B cell (primary cell): ENCODE results near the gene AXL. TPM values are rescaled to one million over a fixed set of nuclear protein-coding genes. Genes with fewer than 3 reads are reported as not detected.

ENCODE experiments used
- ATAC-seq: fragments of 200-7000 bp; cut with Tn5 transposase; one replicate; pipeline ENCODE4 v1.10.0; 2021; ENCODE audit warnings: low read depth, mild to moderate bottlenecking, moderate number of reproducible peaks, moderate library complexity
- CTCF ChIA-PET: fragments of 350-600 bp; sonication (Branson Sonifier 250); formaldehyde crosslinking; loops from one replicate; lab custom pipeline; 2021; ENCODE audit warnings: antibody characterized with exemption, inconsistent platforms; lab: Charles Lee
- POLR2A ChIA-PET: fragments of 350-600 bp; sonication (Branson Sonifier 250); formaldehyde crosslinking; loops from one replicate; lab custom pipeline; 2021; ENCODE audit warnings: antibody characterized with exemption; lab: Charles Lee
- DNase-seq: peaks from one replicate; pipeline ENCODE4 v3.0.0; 2013
- H2AFZ ChIP-seq: 2 replicates; pipeline ENCODE4 v1.6.1; 2012; ENCODE audit warnings: mild to moderate bottlenecking, low read depth, low read length; ENCODE audit not compliant: insufficient read depth, poor library complexity, severe bottlenecking
- H3K27ac ChIP-seq, 2 donors: 1 replicate in 1 of 2; 2 replicates in 1 of 2; pipeline ENCODE4 v1.5.1; 2012 to 2013; ENCODE audit warnings: low read length in 2 of 2, mild to moderate bottlenecking in 2 of 2, moderate library complexity in 1 of 2
- H3K27me3 ChIP-seq, 4 experiments: fragments of 200-600 bp in 1 of 4; sonication (generic) in 1 of 4; replicated peaks in 1 of 4; 1 replicate in 2 of 4; 2 replicates in 2 of 4; pipeline versions ENCODE4 v1.6.1 to v1.7.0; 2013 to 2016; ENCODE audit warnings: low read length in 3 of 4, mild to moderate bottlenecking in 2 of 4, mixed read lengths in 1 of 4, moderate library complexity in 1 of 4; ENCODE audit not compliant: insufficient read depth in 4 of 4, control insufficient read depth in 3 of 4; ENCODE audit errors: control extremely low read depth in 1 of 4
- H3K36me3 ChIP-seq, 2 experiments: replicated peaks in 1 of 2; 1 replicate in 1 of 2; 2 replicates in 1 of 2; pipeline versions ENCODE4 v1.6.1 to v1.7.1; 2013; ENCODE audit warnings: low read length in 1 of 2; ENCODE audit not compliant: insufficient read depth in 2 of 2, control insufficient read depth in 1 of 2; ENCODE audit errors: control extremely low read depth in 1 of 2, extremely low read depth in 1 of 2
- H3K4me1 ChIP-seq, 2 donors: fragments of 200-600 bp in 1 of 2; sonication (generic) in 1 of 2; 1 replicate in 1 of 2; 2 replicates in 1 of 2; pipeline versions ENCODE4 v1.5.1 to v1.6.1; 2013 to 2017; ENCODE audit warnings: low read length in 2 of 2; ENCODE audit not compliant: control insufficient read depth in 2 of 2, insufficient read depth in 2 of 2
- H3K4me2 ChIP-seq: replicated peaks from 2 replicates; pipeline ENCODE3; 2012; ENCODE audit warnings: mild to moderate bottlenecking, low read depth, low read length; ENCODE audit not compliant: poor library complexity, severe bottlenecking
- H3K4me3 ChIP-seq, 5 experiments: fragments of 200-600 bp in 1 of 5; sonication (generic) in 1 of 5; 1 replicate in 3 of 5; 2 replicates in 2 of 5; pipeline versions ENCODE4 v1.5.1 to v1.7.0; 2011 to 2016; ENCODE audit warnings: low read length in 4 of 5, mild to moderate bottlenecking in 4 of 5, low read depth in 2 of 5, control low read depth in 1 of 5, moderate library complexity in 1 of 5; ENCODE audit not compliant: insufficient read depth in 1 of 5; ENCODE audit errors: control extremely low read depth in 1 of 5, extremely low read depth in 1 of 5
- H3K79me2 ChIP-seq: fragments of 200-600 bp; sonication (generic); one replicate; pipeline ENCODE4 v1.6.0; 2016; ENCODE audit warnings: low read length; ENCODE audit not compliant: control insufficient read depth, insufficient read depth
- H3K9ac ChIP-seq: fragments of 200-600 bp; sonication (generic); 2 replicates; pipeline ENCODE4 v1.6.1; 2017; ENCODE audit warnings: mild to moderate bottlenecking, low read length, moderate library complexity
- H3K9me3 ChIP-seq, 3 donors: one replicate each; pipeline versions ENCODE4 v1.6.1 to v1.7.1; 2013; ENCODE audit warnings: low read length in 2 of 3; ENCODE audit not compliant: control insufficient read depth in 2 of 3, insufficient read depth in 1 of 3; ENCODE audit errors: control extremely low read depth in 1 of 3
- H4K20me1 ChIP-seq: 2 replicates; pipeline ENCODE4 v1.6.0; 2012; ENCODE audit warnings: mild to moderate bottlenecking, low read length; ENCODE audit not compliant: insufficient read depth, control insufficient read depth, poor library complexity, severe bottlenecking
- H3K27ac Mint-ChIP-seq: one replicate; pipeline ENCODE4 v1.8.0; 2021; ENCODE audit warnings: mixed read lengths
- H3K27me3 Mint-ChIP-seq: one replicate; pipeline ENCODE4 v1.8.0; 2021; ENCODE audit warnings: mixed read lengths
- H3K4me1 Mint-ChIP-seq: one replicate; pipeline ENCODE4 v1.8.0; 2021; ENCODE audit warnings: mixed read lengths
- H3K4me3 Mint-ChIP-seq: one replicate; pipeline ENCODE4 v1.8.0; 2021; ENCODE audit warnings: mixed read lengths
- H3K9me3 Mint-ChIP-seq: one replicate; pipeline ENCODE4 v1.8.0; 2022; ENCODE audit warnings: mixed read lengths; ENCODE audit not compliant: insufficient read depth
- EZH2 ChIP-seq: IDR thresholded peaks from 2 replicates; pipeline ENCODE4 v1.6.1; 2012; ENCODE audit warnings: borderline replicate concordance, low read depth, mild to moderate bottlenecking, moderate library complexity, low read length; ENCODE audit not compliant: insufficient read depth, poor library complexity, severe bottlenecking
- WGBS: methylation state at CpG from one replicate; pipeline ENCODE4 v1.1.5; 2013; ENCODE audit warnings: missing lambda C conversion rate; ENCODE audit not compliant: insufficient coverage; 5-methylcytosine and 5-hydroxymethylcytosine counted together
- intact Hi-C: fragments of 100-400 bp; cut with micrococcal nuclease; formaldehyde crosslinking; loops from one replicate; pipeline ENCODE4 v1.10.0; 2022
- polyA plus RNA-seq: library from polyadenylated mRNA; depleted of rRNA; stranded (reverse); fragments of >200 nt; gene quantifications from 2 replicates; pipeline ENCODE4 v1.2.3, GENCODE V29; 2012
- total RNA-seq, 2 donors: library from RNA; stranded (reverse); fragments of 120-200 nt in 1 of 2; gene quantifications; 1 replicate in 1 of 2; 2 replicates in 1 of 2; pipeline versions ENCODE4 v1.2.3 to v1.2.4, GENCODE V29; 2013 to 2022
- TF ChIP-seq, protein P1 (sequence below): fragments of 200-600 bp; IDR thresholded peaks from one replicate; pipeline ENCODE4 v1.8.0; 2022; ENCODE audit warnings: antibody characterized with exemption, mild to moderate bottlenecking

Gene AXL
- total and polyA plus RNA-seq, 2 donors (not counting 1 experiment from before 2014, with no cell fraction given) = not detected

DNA sequence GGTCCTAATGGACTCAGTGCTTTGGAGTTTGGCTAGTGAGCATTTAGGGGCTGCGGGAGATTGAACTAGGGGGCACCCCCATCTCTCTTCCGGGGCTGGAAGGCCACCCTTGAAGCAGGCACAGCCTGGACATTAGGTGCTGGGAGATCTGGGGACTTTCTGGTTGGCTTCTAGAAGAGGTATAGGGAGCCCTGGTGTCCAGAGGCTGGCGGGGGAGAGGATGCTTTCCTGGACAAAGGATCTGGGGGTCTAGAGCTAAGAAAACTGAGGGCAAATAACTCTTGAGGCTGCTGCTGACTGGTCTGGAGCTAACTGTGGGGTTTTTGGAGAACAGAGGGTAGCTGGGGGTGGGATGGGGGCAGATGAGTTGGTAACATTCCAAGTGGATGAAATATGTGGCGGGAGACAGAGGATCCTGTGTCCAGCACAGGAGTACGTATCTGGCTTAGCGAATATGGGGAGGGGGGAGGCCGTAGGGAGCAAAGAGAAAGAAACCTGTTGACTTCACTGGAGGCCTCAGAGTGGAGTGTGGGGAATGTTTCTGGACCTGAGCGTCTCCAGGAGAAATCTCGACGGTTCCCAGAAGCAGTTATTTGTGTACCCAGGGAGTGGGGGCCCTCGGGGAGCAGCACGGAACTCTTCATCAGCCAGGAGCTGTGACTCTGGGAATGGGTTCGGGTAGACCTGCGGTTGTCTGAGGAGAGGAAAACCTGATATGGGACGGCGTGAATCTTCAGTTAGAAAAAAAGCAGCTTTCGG is 46.6 kb downstream of the AXL start:
- peak overlapping the region; percentile 95 for H3K4me2 ChIP-seq
- TF ChIP-seq, protein P1, sequence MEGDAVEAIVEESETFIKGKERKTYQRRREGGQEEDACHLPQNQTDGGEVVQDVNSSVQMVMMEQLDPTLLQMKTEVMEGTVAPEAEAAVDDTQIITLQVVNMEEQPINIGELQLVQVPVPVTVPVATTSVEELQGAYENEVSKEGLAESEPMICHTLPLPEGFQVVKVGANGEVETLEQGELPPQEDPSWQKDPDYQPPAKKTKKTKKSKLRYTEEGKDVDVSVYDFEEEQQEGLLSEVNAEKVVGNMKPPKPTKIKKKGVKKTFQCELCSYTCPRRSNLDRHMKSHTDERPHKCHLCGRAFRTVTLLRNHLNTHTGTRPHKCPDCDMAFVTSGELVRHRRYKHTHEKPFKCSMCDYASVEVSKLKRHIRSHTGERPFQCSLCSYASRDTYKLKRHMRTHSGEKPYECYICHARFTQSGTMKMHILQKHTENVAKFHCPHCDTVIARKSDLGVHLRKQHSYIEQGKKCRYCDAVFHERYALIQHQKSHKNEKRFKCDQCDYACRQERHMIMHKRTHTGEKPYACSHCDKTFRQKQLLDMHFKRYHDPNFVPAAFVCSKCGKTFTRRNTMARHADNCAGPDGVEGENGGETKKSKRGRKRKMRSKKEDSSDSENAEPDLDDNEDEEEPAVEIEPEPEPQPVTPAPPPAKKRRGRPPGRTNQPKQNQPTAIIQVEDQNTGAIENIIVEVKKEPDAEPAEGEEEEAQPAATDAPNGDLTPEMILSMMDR = no peak
- TF ChIP-seq EZH2 = no peak
- H3K27me3 ChIP-seq = no peaks in the 10 kb centered on the region
- H3K27ac ChIP-seq = peak overlapping the region; percentile 96 to 97
- Mint-ChIP-seq H3K4me3 (peak overlapping the region; percentile 98), H3K9me3 (no peaks in the 10 kb centered on the region), H3K4me1 (peaks cover 36% of the 10 kb centered on the region), H3K27me3 (no peaks in the 10 kb centered on the region), H3K27ac (peak overlapping the region; percentile 100)
- intact Hi-C loops = loop anchor here (10.0 kb wide), 3 partner anchors 309 to 981 kb away; partner anchors contain the start of genes AKT2, CD79A and CEACAM21
- no peak for ATAC-seq
- POLR2A ChIA-PET = interaction anchor here (0.6 to 3.7 kb wide), 5 partner anchors 23 to 313 kb away, joined by 3 to 19 read pairs (median 4); no protein-coding TSS in a partner anchor
- H3K9me3 ChIP-seq = no peaks in the 10 kb centered on the region
- H3K36me3 ChIP-seq = peaks cover 0 to 35% of the 10 kb centered on the region in 2 experiments
- H3K4me3 ChIP-seq = peak overlapping the region; percentile 43 to 95 (median 87)
- CTCF ChIA-PET = interaction anchor here (1.0 to 7.9 kb wide), 6 partner anchors 35 to 304 kb away, joined by 3 to 67 read pairs (median 13); partner anchors contain the start of gene CCDC97
- H2AFZ ChIP-seq = peak overlapping the region; percentile 81
- H3K79me2 ChIP-seq = peaks cover 55% of the 10 kb centered on the region
- 44% methylated on average over 16 of the region's 17 CpGs for WGBS
- H3K9ac ChIP-seq = peak overlapping the region; percentile 94
- no peak for DNase-seq
- peaks cover 36% of the 10 kb centered on the region for H4K20me1 ChIP-seq
- peaks cover 24 to 38% of the 10 kb centered on the region in 2 donors for H3K4me1 ChIP-seq

DNA sequence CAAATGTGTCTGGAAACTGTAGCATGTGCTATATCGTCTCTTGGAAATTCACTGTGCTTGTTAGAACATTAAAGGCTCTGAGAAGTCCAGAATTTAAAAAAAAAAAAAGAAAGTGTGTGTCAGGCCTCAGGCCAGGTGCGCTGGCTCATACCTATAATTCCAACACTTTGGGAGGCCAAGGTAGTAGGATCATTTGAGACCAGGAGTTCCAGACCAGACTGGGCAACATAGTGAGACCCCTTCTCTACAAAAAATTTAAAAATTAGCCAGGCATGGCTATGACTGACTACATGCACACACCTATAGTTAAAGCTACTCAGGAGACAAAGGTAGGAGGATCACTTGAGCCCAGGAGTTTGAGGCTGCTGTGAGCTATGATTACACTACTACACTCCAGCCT is 50.0 kb downstream of the AXL start:
- intact Hi-C loops = loop anchor here (10.0 kb wide), 3 partner anchors 306 to 984 kb away; partner anchors contain the start of genes AKT2, CD79A and CEACAM21
- ATAC-seq (no peak), DNase-seq (no peak)
- H3K27me3 Mint-ChIP-seq = no peaks in the 10 kb centered on the region
- Histone ChIP-seq H3K79me2 (peaks cover 83% of the 10 kb centered on the region), H3K4me2 (no peak overlapping the region), H3K9ac (no peak overlapping the region), H4K20me1 (peaks cover 64% of the 10 kb centered on the region), H3K9me3 (no peaks in the 10 kb centered on the region), H2AFZ (no peak overlapping the region), H3K27ac (no peak overlapping the region), H3K4me1 (peaks cover 24 to 27% of the 10 kb centered on the region in 2 donors), H3K27me3 (no peaks in the 10 kb centered on the region), H3K4me3 (no peak overlapping the region), H3K36me3 (peaks cover 10 to 70% of the 10 kb centered on the region in 2 experiments)
- ChIA-PET POLR2A (interaction anchor here (0.6 kb wide), 1 partner anchor 10 kb away, joined by 5 read pairs; no protein-coding TSS in a partner anchor), CTCF (interaction anchor here (0.6 to 0.9 kb wide), 2 partner anchors 39 to 280 kb away, joined by 3 read pairs; no protein-coding TSS in a partner anchor)
- H3K4me3 Mint-ChIP-seq = no peak overlapping the region
- TF ChIP-seq, protein P1 = no peak
- no peak for TF ChIP-seq EZH2
- peaks cover 26% of the 10 kb centered on the region for H3K4me1 Mint-ChIP-seq
- 100% methylated on average over 1 of the region's 2 CpGs for WGBS
- no peaks in the 10 kb centered on the region for H3K9me3 Mint-ChIP-seq
- H3K27ac Mint-ChIP-seq = no peak overlapping the region
